GM19351 (cell line): ENCODE measurements around the gene ISOC2.
A peak's percentile ranks its signal among the peaks of the same experiment; 100 is the strongest.
"Not testable (repeated sequence)": the region's sequence is repeated elsewhere in the genome, so short reads cannot be mapped to it uniquely, and the experiment has no call there.

ENCODE experiments used
- ATAC-seq: cut with Tn5 transposase; IDR thresholded peaks from one replicate; pipeline ENCODE4 v1.9.1; 2021; ENCODE audit warnings: mild to moderate bottlenecking, moderate library complexity; ENCODE audit not compliant: unreplicated experiment

The ISOC2 gene

GRCh38 chr19:55418185-55418584, 43.3 kb downstream of the ISOC2 start:
- no peak for ATAC-seq

GRCh38 chr19:55410168-55410567, 51.3 kb downstream of the ISOC2 start:
- ATAC-seq = no peak

GRCh38 chr19:55409179-55409578, 52.3 kb downstream of the ISOC2 start:
- not testable (repeated sequence) for ATAC-seq

- no peak for ATAC-seq
Measured at GRCh38 chr19:55408533-55408872, 52.9 kb downstream of the ISOC2 start.

- ATAC-seq = peak; percentile 84
Measured at GRCh38 chr19:55407800-55408532, 53.5 kb downstream of the ISOC2 start.

- ATAC-seq = not testable (repeated sequence)
Measured at GRCh38 chr19:55407550-55407799, 54.0 kb downstream of the ISOC2 start, which contains the start of gene UBE2S. Gene UBE2S (minus strand): TSS chr19:55407788. CDS start chr19:55407589, 199 bp downstream.

GRCh38 chr19:55406826-55407549, 54.5 kb downstream of the ISOC2 start:
- peak; percentile 10 for ATAC-seq

GRCh38 chr19:55406091-55406825, 55.2 kb downstream of the ISOC2 start:
- no peak for ATAC-seq

- no peak for ATAC-seq
Measured at GRCh38 chr19:55405638-55406037, 55.8 kb downstream of the ISOC2 start.
